Myometrial cell (primary cell): ENCODE measurements around the gene MAN2C1. TPM values are rescaled to one million over a fixed set of nuclear protein-coding genes. Genes with fewer than 3 reads are reported as not detected.

Experiments
- total RNA-seq: library from RNA; depleted of rRNA; stranded (reverse); fragments of >200 nt; gene quantifications from 2 replicates; pipeline ENCODE4 v1.2.3, GENCODE V29; 2015

MAN2C1 gene
- total RNA-seq: 69.8 and 85.9 TPM in 2 replicates

DNA sequence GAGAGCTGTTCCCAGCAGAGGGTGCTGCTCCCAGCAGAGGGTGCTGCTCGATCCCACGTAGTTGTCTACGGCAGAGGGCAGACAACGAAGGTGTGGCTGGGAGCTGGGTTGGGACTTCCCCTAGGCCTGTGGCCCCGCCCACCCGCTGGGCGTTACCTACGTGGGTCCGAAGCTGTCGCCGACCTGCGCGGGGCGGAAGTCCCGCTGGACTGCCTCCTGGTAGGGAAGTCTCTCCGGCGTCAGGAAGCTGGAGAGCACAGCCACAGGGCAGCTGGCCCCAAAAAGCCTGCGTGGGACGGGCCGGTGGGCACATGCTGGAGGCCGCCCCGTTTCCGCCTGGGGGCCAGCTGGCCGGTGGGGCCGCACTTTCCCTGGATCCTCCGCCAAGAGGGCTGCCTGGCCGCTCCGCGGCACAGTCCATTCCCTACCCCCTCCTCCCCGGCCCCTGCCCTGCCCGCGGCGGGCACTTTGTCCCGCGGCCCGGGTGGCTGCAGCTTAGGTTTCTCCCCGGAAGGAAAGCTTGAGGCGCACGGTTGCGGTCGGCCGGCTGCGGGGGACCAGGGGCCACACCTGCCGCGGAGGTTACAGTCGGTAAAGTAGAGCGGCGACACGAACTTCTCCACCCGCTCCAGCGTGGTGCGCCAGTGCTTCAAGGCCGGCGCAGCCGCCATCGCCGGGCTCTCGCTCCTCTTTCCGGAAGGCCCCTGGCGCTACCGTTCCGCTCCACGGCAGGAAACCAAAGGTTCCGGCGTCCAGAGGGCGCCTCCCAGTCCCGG is at the start of gene MAN2C1:
TSS of gene MAN2C1 (minus strand) at position 695 of the 776 bp plus-strand sequence. CDS start at position 671, 24 bp downstream.

DNA sequence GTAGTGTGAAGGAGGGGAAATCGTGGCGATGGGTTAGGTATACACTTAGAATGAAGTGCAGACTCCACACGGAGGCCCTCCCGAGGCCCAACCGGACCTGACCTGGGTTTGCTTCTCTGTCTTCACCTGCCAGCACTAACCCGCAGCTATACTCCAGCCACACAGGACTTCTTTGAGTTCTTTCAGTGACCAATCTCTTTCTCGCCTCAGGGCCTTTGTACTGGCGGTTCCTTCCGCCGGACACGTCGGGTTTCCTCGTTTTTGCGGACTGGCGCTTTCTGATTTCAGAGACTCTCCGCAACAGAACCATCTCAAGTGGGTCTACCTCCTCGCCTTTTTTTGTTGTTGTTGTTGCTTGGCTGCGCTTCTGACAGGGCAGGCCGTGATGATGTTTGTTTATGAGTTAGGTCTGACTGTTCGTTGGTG is 21.6 kb downstream of the MAN2C1 start, which contains the start of gene NEIL1:
TSS of gene NEIL1 (plus strand) at position 244 of the 426 bp plus-strand sequence. CDS start 1,867 bp downstream, outside the sequence.

GRCh38 chr15:75335705-75336355 is 32.6 kb downstream of the MAN2C1 start, which contains the start of gene COMMD4:
Gene COMMD4 (plus strand): TSS chr15:75336063. CDS start chr15:75336090, 27 bp downstream.

Other genes starting within 250 kb of the MAN2C1 start
- 10.1 and 10.8 TPM in 2 replicates for gene C15orf39, start 166.7 kb downstream of the MAN2C1 start, total RNA-seq
- gene GOLGA6C, start 110.3 kb downstream of the MAN2C1 start, total RNA-seq: not detected in 2 replicates
- not detected in 2 replicates for gene GOLGA6D, start 85.8 kb downstream of the MAN2C1 start, total RNA-seq
- 156 and 191 TPM in 2 replicates for gene COMMD4, start 32.5 kb downstream of the MAN2C1 start, total RNA-seq
- gene NEIL1, start 21.6 kb downstream of the MAN2C1 start, total RNA-seq: under 0.01 and 5.3 TPM in 2 replicates
- gene SIN3A, start 83.1 kb upstream of the MAN2C1 start, total RNA-seq: 24.6 and 25.7 TPM in 2 replicates
- 15.6 and 22.0 TPM in 2 replicates for gene PTPN9, start 210.7 kb upstream of the MAN2C1 start, total RNA-seq